ENCODE results near the gene GNB2. TPM values are rescaled to one million over a fixed set of nuclear protein-coding genes. Genes with fewer than 3 reads are reported as not detected.

GNB2 gene
- total and polyA plus RNA-seq, 2 of the 13 experiments (the other 11 are each of a cell fraction or from before 2014, with no cell fraction given) = 48.3 to 67.1 TPM

DNA sequence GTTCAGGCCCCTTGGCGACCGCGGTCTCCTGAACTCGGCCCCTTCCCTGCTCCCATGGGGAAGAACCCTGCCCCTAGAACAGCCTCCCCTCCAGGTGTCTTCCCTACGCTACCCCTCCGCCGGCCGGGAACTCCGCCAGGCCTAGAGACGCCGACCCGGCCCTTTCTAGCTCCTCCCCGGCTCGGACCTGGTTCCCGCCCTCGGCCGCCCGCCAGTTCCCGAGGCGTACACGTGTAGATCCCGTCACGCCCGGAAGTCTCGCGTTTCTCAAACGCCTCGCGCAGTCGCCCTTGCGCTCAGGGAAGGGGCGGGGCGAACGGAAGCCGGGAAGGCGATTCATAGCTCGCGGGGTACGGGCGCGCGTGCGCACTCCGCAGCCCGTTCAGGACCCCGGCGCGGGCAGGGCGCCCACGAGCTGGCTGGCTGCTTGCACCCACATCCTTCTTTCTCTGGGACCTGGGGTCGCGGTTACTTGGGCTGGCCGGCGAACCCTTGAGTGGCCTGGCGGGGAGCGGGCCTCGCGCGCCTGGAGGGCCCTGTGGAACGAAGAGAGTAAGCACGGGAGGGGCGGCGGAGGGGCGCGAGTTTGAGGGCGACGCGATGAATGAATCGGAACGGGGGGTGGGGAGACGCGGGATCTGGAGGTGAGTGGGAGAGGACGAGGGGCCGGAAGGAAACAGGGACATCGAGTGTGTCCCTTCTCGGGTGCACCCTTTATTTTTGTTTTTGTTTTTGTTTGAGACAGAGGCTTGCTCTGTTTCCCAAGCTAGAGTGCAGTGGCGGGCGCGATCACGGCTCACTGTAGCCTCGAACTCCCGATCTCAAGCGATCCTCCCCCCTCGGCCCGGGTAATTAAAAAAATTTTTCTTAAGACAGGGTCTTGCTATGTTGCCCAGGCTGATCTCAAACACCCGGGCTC, 32.5 kb downstream of the GNB2 start, which contains the start of gene POP7 (continued):
- no peak for TF ChIP-seq SRF (IDR thresholded peaks at IDR 0.05; ENCODE audit: low read depth, low read length)
- no peak for TF ChIP-seq STAT5B (CRISPR knock-in tag; IDR thresholded peaks at IDR 0.05)
- no peak for TF ChIP-seq WIZ (CRISPR knock-in tag; IDR thresholded peaks at IDR 0.05)
- peak; percentile 51 to 89 for TF ChIP-seq POLR2A (IDR thresholded peaks at IDR 0.05; ENCODE audit: insufficient read depth in 1 of 2, low read depth in 2 of 2, low read length in 2 of 2)
- TF ChIP-seq KDM3A (CRISPR knock-in tag; IDR thresholded peaks at IDR 0.05; ENCODE audit: low read depth) = peak; percentile 71; the same call in 1 of the 2 replicates
- TF ChIP-seq POLR2G (IDR thresholded peaks at IDR 0.05; ENCODE audit: low read depth, low read length) = peak; percentile 89
- TF ChIP-seq PHB2 (IDR thresholded peaks at IDR 0.05; ENCODE audit: partially characterized antibody) = no peak
- TF ChIP-seq ATRX (CRISPR knock-in tag; IDR thresholded peaks at IDR 0.05; ENCODE audit: borderline replicate concordance) = no peak
- TF ChIP-seq, protein P1, sequence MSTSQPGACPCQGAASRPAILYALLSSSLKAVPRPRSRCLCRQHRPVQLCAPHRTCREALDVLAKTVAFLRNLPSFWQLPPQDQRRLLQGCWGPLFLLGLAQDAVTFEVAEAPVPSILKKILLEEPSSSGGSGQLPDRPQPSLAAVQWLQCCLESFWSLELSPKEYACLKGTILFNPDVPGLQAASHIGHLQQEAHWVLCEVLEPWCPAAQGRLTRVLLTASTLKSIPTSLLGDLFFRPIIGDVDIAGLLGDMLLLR (CRISPR knock-in tag; IDR thresholded peaks at IDR 0.05) = 0 out of 2 replicates have a peak, but pooled peaks have one; percentile 43
- no peak; the same call in 1 of the 2 replicates for TF ChIP-seq FIP1L1 (IDR thresholded peaks at IDR 0.05; ENCODE audit: borderline replicate concordance, insufficient read depth, low read depth, low read length)
- peak; percentile 88 for TF ChIP-seq ZNF547 (CRISPR knock-in tag; IDR thresholded peaks at IDR 0.05)
- TF ChIP-seq ZNF10 (CRISPR knock-in tag; IDR thresholded peaks at IDR 0.05; ENCODE audit: borderline replicate concordance, low read depth) = no peak
- TF ChIP-seq RAD51 (IDR thresholded peaks at IDR 0.05; ENCODE audit: borderline replicate concordance) = no peak
- no peak for TF ChIP-seq ZNF644 (CRISPR knock-in tag; IDR thresholded peaks at IDR 0.05; ENCODE audit: low read depth)
- no peak for TF ChIP-seq TEF (CRISPR knock-in tag; IDR thresholded peaks at IDR 0.05)
- peak; percentile 93 for TF ChIP-seq DR1 (CRISPR knock-in tag; IDR thresholded peaks at IDR 0.05)
- peak; percentile 69; the same call in 1 of the 2 replicates for TF ChIP-seq ZNF20 (CRISPR knock-in tag; IDR thresholded peaks at IDR 0.05)
- TF ChIP-seq CC2D1A (CRISPR knock-in tag; IDR thresholded peaks at IDR 0.05) = no peak
- TF ChIP-seq NFATC3 (CRISPR knock-in tag; IDR thresholded peaks at IDR 0.05) = no peak
- no peak for TF ChIP-seq ZSCAN25 (CRISPR knock-in tag; IDR thresholded peaks at IDR 0.05)
- no peak for TF ChIP-seq ZNF383 (CRISPR knock-in tag; IDR thresholded peaks at IDR 0.05; ENCODE audit: borderline replicate concordance)
- TF ChIP-seq, protein P2, sequence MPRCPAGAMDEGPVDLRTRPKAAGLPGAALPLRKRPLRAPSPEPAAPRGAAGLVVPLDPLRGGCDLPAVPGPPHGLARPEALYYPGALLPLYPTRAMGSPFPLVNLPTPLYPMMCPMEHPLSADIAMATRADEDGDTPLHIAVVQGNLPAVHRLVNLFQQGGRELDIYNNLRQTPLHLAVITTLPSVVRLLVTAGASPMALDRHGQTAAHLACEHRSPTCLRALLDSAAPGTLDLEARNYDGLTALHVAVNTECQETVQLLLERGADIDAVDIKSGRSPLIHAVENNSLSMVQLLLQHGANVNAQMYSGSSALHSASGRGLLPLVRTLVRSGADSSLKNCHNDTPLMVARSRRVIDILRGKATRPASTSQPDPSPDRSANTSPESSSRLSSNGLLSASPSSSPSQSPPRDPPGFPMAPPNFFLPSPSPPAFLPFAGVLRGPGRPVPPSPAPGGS (CRISPR knock-in tag; IDR thresholded peaks at IDR 0.05) = peak; percentile 37; the same call in 1 of the 2 replicates
- TF ChIP-seq, protein P3, sequence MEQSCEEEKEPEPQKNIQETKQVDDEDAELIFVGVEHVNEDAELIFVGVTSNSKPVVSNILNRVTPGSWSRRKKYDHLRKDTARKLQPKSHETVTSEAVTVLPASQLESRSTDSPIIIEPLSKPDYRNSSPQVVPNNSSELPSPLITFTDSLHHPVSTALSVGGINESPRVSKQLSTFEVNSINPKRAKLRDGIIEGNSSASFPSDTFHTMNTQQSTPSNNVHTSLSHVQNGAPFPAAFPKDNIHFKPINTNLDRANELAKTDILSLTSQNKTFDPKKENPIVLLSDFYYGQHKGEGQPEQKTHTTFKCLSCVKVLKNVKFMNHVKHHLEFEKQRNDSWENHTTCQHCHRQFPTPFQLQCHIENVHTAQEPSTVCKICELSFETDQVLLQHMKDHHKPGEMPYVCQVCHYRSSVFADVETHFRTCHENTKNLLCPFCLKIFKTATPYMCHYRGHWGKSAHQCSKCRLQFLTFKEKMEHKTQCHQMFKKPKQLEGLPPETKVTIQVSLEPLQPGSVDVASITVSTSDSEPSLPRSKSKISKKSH (CRISPR knock-in tag; IDR thresholded peaks at IDR 0.05; ENCODE audit: borderline replicate concordance) = no peak; the same call in 1 of the 2 replicates
- TF ChIP-seq FOXA3 (CRISPR knock-in tag; IDR thresholded peaks at IDR 0.05) = no peak
- no peak for TF ChIP-seq CEBPB (IDR thresholded peaks at IDR 0.05; ENCODE audit: borderline replicate concordance, low read depth, low read length)
- no peak for TF ChIP-seq NONO (IDR thresholded peaks at IDR 0.05)
- peak; percentile 84 for TF ChIP-seq NONO (CRISPR knock-in tag; conservative IDR thresholded peaks at IDR 0.05)
- TF ChIP-seq SIX4 (CRISPR knock-in tag; IDR thresholded peaks at IDR 0.05) = no peak
- no peak for TF ChIP-seq SUZ12 (IDR thresholded peaks at IDR 0.05; ENCODE audit: low read depth, low read length)
